OCI-LY1 (cell line): ENCODE measurements around the gene PTGER3.

Experiments used
- EZH2 ChIP-seq: fragments of 200-600 bp; sonication (generic), shearing (Covaris generic); IDR thresholded peaks from 2 replicates; pipeline ENCODE4 v1.8.0; 2017; ENCODE audit warnings: borderline replicate concordance, mixed run types, mild to moderate bottlenecking, antibody characterized with exemption, low read length, moderate library complexity, mixed read lengths
- TF ChIP-seq, protein P1 (sequence below): fragments of 200-600 bp; sonication (generic), shearing (Covaris generic); IDR thresholded peaks from 2 replicates; pipeline ENCODE4 v1.5.1; 2017; ENCODE audit warnings: mild to moderate bottlenecking, antibody characterized with exemption, low read length, moderate library complexity, mixed read lengths

DNA sequence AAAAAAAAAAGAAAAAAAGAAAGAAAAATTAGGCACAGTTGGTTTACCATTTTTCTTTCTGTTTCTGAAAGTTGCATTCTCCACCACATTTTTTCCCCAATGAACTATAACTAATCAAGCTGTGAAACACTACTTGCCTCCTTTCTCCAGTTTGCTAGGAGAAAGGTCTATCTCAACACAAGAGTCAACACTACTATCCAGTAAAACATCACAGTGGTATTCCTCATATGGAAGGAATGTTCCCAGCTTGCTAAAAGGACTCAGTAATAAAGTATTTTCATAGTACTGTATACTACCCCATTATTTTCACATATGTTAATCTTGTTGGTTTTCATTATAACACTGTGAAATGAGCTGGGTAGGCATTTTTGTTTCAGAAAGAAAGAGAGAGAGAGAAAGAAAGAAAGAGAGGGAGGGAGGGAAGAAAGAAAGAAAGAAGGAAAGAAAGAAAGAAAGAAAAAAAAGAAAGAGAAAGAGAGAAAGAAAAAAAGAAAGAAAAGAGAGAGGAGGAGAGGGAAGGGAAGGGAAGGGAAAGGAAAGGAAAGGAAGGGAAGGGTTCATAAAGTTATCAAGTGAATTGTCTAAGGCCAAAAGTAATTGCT is 7.9 kb downstream of the PTGER3 start:
- TF ChIP-seq, protein P1, sequence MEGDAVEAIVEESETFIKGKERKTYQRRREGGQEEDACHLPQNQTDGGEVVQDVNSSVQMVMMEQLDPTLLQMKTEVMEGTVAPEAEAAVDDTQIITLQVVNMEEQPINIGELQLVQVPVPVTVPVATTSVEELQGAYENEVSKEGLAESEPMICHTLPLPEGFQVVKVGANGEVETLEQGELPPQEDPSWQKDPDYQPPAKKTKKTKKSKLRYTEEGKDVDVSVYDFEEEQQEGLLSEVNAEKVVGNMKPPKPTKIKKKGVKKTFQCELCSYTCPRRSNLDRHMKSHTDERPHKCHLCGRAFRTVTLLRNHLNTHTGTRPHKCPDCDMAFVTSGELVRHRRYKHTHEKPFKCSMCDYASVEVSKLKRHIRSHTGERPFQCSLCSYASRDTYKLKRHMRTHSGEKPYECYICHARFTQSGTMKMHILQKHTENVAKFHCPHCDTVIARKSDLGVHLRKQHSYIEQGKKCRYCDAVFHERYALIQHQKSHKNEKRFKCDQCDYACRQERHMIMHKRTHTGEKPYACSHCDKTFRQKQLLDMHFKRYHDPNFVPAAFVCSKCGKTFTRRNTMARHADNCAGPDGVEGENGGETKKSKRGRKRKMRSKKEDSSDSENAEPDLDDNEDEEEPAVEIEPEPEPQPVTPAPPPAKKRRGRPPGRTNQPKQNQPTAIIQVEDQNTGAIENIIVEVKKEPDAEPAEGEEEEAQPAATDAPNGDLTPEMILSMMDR: no peak
- TF ChIP-seq EZH2: no peak
